WERI-Rb-1 (cell line): ENCODE results near the gene NIPAL1.

ENCODE experiments used
- DNase-seq: peaks from one replicate; pipeline ENCODE4 v3.0.0-alpha.2; 2020
- H3K27ac ChIP-seq: fragments of 250-450 bp; sonication (Bioruptor Pico); 2 replicates; pipeline ENCODE4 v1.5.1; 2020; ENCODE audit warnings: mild to moderate bottlenecking, moderate library complexity
- H3K27me3 ChIP-seq: fragments of 250-450 bp; sonication (Bioruptor Pico); 2 replicates; pipeline ENCODE4 v1.5.1; 2021; ENCODE audit warnings: mild to moderate bottlenecking, low read depth, moderate library complexity; ENCODE audit not compliant: insufficient read depth, severe bottlenecking
- H3K36me3 ChIP-seq: fragments of 250-450 bp; sonication (Bioruptor Pico); 2 replicates; pipeline ENCODE4 v1.5.1; 2020; ENCODE audit warnings: mild to moderate bottlenecking, moderate library complexity
- H3K4me3 ChIP-seq: 2 replicates; pipeline ENCODE4 v1.5.1; 2011; ENCODE audit warnings: low read depth, mild to moderate bottlenecking, control low read depth, low read length
- H3K9me3 ChIP-seq: fragments of 250-450 bp; sonication (Bioruptor Pico); 2 replicates; pipeline ENCODE4 v1.5.1; 2021; ENCODE audit warnings: mild to moderate bottlenecking, moderate library complexity; ENCODE audit not compliant: severe bottlenecking
- TF ChIP-seq, protein P1 (sequence below): IDR thresholded peaks from 2 replicates; pipeline ENCODE4 v1.5.1; 2011; ENCODE audit warnings: low read depth, mild to moderate bottlenecking, control low read depth, inconsistent platforms, low read length

Gene NIPAL1

GRCh38 chr4:48078425-48078824 is 61.9 kb downstream of the NIPAL1 start:
- no peaks in the 10 kb centered on the region for H3K27me3 ChIP-seq
- DNase-seq = no peak
- TF ChIP-seq, protein P1, sequence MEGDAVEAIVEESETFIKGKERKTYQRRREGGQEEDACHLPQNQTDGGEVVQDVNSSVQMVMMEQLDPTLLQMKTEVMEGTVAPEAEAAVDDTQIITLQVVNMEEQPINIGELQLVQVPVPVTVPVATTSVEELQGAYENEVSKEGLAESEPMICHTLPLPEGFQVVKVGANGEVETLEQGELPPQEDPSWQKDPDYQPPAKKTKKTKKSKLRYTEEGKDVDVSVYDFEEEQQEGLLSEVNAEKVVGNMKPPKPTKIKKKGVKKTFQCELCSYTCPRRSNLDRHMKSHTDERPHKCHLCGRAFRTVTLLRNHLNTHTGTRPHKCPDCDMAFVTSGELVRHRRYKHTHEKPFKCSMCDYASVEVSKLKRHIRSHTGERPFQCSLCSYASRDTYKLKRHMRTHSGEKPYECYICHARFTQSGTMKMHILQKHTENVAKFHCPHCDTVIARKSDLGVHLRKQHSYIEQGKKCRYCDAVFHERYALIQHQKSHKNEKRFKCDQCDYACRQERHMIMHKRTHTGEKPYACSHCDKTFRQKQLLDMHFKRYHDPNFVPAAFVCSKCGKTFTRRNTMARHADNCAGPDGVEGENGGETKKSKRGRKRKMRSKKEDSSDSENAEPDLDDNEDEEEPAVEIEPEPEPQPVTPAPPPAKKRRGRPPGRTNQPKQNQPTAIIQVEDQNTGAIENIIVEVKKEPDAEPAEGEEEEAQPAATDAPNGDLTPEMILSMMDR = no peak
- no peaks in the 10 kb centered on the region for H3K9me3 ChIP-seq
- H3K27ac ChIP-seq = no peak overlapping the region
- H3K36me3 ChIP-seq = no peaks in the 10 kb centered on the region
- H3K4me3 ChIP-seq = no peak overlapping the region

- Histone ChIP-seq H3K36me3 (no peaks in the 10 kb centered on the region), H3K27me3 (no peaks in the 10 kb centered on the region), H3K27ac (no peak overlapping the region), H3K9me3 (no peaks in the 10 kb centered on the region), H3K4me3 (no peak overlapping the region)
- no peak for DNase-seq
- TF ChIP-seq, protein P1 = no peak
Observed at GRCh38 chr4:48078862-48079655, 62.5 kb downstream of the NIPAL1 start.

DNA sequence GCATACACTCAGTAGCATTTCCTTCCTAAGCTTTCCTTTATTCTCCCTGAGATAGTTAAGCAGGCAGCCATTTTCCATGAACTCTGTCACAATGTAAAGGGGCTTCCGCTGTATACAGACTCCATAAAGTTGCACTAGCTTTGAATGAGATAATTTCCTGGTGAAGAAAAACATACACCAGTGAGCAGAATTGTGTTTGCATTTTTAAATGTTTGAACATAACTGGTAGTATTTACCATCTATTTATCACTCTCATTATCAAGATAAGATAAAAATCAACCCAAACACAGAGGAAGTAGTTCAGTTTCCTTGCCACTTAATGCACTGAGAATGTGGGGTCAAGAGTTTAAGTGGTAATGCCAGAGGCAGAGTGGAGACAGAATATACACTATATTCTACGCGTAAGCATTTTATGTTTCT is 63.4 kb downstream of the NIPAL1 start:
- no peaks in the 10 kb centered on the region for H3K36me3 ChIP-seq
- H3K4me3 ChIP-seq = no peak overlapping the region
- TF ChIP-seq, protein P1 = no peak
- H3K27me3 ChIP-seq = no peaks in the 10 kb centered on the region
- DNase-seq = no peak
- H3K9me3 ChIP-seq = no peaks in the 10 kb centered on the region
- no peak overlapping the region for H3K27ac ChIP-seq

DNA sequence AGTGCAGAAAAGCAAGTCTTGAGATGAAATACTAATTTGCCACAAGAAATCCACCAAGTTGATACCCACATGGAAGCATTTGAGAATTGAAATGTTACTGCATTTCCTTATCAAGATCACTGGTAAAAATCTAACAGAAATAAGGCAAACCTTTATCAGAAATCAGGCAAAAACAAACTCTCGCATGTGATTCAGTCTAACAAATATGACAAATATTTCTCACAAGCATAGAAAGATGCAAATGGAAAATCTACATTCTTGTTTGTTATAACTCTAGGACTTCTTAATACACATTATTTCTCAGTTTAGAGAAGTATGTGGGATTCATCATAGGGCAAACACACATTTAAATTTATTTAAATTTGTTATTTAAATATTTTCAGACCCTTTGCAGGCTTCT is 64.6 kb downstream of the NIPAL1 start:
- no peak for DNase-seq
- Histone ChIP-seq H3K4me3 (no peak overlapping the region), H3K27me3 (no peaks in the 10 kb centered on the region), H3K9me3 (no peaks in the 10 kb centered on the region), H3K36me3 (no peaks in the 10 kb centered on the region), H3K27ac (no peak overlapping the region)
- TF ChIP-seq, protein P1 = no peak

- no peak for DNase-seq
- H3K4me3 ChIP-seq = no peak overlapping the region
- no peaks in the 10 kb centered on the region for H3K27me3 ChIP-seq
- no peaks in the 10 kb centered on the region for H3K36me3 ChIP-seq
- H3K9me3 ChIP-seq = no peaks in the 10 kb centered on the region
- TF ChIP-seq, protein P1 = 0 out of 2 replicates have a peak, but pooled peaks have one; percentile 13
- no peak overlapping the region for H3K27ac ChIP-seq
Observed at GRCh38 chr4:48082956-48083355, 66.4 kb downstream of the NIPAL1 start.
